ENCODE measurements around the gene GABRB1. TPM values are rescaled to one million over a fixed set of nuclear protein-coding genes. Genes with fewer than 3 reads are reported as not detected.

Gene GABRB1
- polyA plus RNA-seq, 2 donors: not detected

DNA sequence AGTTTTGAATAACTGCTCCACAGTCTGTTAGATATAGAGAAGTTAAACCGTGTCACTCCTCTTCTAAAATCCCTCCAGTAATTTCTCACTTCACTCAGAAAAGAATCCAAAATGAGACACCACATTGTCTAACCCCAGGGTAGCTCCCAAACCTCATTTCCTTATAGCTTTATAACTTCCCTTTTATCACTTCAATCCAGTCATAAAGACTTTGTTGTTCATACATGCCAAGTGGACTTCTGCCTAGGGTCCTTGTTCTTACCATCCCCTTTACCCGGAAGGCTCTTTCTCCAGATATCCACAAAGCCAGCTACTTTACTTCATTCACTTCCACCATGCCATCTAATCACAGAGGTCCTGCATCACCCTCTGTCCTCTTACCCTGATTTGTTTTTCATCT, 156.2 kb downstream of the GABRB1 start:
- no peak overlapping the region for H3K27ac ChIP-seq (ENCODE audit: low read depth in 2 of 2, low read length in 1 of 2)
- H3K27me3 ChIP-seq (ENCODE audit: control insufficient read depth in 1 of 2, insufficient read depth in 2 of 2, low read length in 2 of 2): no peaks in the 10 kb centered on the region
- no peak overlapping the region for H3K4me3 ChIP-seq (ENCODE audit: low read depth in 1 of 2, low read length in 2 of 2)
- no peaks in the 10 kb centered on the region for H3K4me1 ChIP-seq (ENCODE audit: control insufficient read depth in 2 of 2, insufficient read depth in 2 of 2, low read length in 1 of 2)
- H3K9me3 ChIP-seq (ENCODE audit: control insufficient read depth in 2 of 2, insufficient read depth in 1 of 2, low read depth in 1 of 2, low read length in 1 of 2): no peaks in the 10 kb centered on the region
- no peaks in the 10 kb centered on the region for H3K36me3 ChIP-seq (ENCODE audit: control insufficient read depth in 2 of 2, insufficient read depth in 2 of 2, low read length in 1 of 2)
- WGBS, 2 donors: 65 to 88% methylated on average over 2 of the region's 2 CpGs

DNA sequence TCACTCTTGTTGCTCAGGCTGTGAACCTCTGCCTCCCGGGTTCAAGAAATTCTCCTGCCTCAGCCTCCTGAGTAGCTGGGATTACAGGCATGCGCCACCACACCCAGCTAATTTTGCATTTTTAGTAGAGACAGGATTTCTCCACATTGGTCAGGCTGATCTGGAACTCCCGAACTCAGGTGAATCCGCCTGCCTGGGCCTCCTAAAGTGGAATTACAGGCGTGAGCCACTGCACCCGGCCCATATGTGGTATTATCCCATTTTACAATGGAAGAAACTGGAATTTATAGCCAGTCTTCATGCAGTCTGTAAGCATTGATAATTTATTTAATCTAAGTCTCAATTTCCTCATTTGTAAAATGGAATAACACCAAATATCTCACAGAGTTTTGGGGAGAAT, 161.8 kb downstream of the GABRB1 start:
- no peaks in the 10 kb centered on the region for H3K36me3 ChIP-seq (ENCODE audit: control insufficient read depth in 2 of 2, insufficient read depth in 2 of 2, low read length in 1 of 2)
- no peaks in the 10 kb centered on the region for H3K9me3 ChIP-seq (ENCODE audit: control insufficient read depth in 2 of 2, insufficient read depth in 1 of 2, low read depth in 1 of 2, low read length in 1 of 2)
- 70 to 76% methylated on average over 6 of the region's 6 CpGs for WGBS, 2 donors
- no peaks in the 10 kb centered on the region for H3K4me1 ChIP-seq (ENCODE audit: control insufficient read depth in 2 of 2, insufficient read depth in 2 of 2, low read length in 1 of 2)
- H3K4me3 ChIP-seq (ENCODE audit: low read depth in 1 of 2, low read length in 2 of 2): no peak overlapping the region
- no peak overlapping the region for H3K27ac ChIP-seq (ENCODE audit: low read depth in 2 of 2, low read length in 1 of 2)
- H3K27me3 ChIP-seq (ENCODE audit: control insufficient read depth in 1 of 2, insufficient read depth in 2 of 2, low read length in 2 of 2): no peaks in the 10 kb centered on the region

DNA sequence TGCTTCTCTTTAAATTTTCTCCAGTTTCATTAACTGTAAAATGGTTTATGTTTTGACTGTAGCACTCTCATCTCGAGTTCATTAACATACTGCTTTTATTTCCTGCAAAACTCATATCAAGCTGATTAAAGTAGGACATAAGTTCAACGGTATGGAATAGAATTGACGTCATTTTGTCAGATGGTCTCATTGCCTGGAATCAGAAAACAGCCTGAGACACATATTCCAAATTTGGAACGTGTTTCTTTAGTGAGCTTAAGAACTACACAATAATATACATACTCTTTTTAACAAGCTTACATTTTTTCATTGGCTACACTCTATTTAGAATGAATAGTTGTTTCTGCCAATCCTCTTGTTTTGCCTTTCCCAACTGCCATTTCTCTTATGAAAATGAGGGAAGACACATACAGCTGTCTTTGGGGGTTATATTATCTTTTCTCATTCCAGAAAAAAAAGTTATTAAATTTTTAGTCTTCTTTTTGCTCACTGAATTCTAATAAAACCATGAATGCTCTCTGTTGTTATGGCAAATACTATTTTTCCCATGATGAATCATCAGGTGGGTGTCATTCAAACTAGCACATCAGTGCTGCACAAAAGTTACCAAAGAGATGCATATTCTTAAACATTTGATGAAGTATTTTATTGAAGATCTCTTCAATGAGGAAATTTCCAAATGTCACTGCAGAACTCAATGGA, 162.8 kb downstream of the GABRB1 start:
- WGBS, 2 donors: 52 to 55% methylated on average over 4 of the region's 4 CpGs
- H3K27ac ChIP-seq (ENCODE audit: low read depth in 2 of 2, low read length in 1 of 2): no peak overlapping the region
- no peaks in the 10 kb centered on the region for H3K4me1 ChIP-seq (ENCODE audit: control insufficient read depth in 2 of 2, insufficient read depth in 2 of 2, low read length in 1 of 2)
- no peaks in the 10 kb centered on the region for H3K36me3 ChIP-seq (ENCODE audit: control insufficient read depth in 2 of 2, insufficient read depth in 2 of 2, low read length in 1 of 2)
- H3K27me3 ChIP-seq (ENCODE audit: control insufficient read depth in 1 of 2, insufficient read depth in 2 of 2, low read length in 2 of 2): no peaks in the 10 kb centered on the region
- H3K4me3 ChIP-seq (ENCODE audit: low read depth in 1 of 2, low read length in 2 of 2): no peak overlapping the region
- no peaks in the 10 kb centered on the region for H3K9me3 ChIP-seq (ENCODE audit: control insufficient read depth in 2 of 2, insufficient read depth in 1 of 2, low read depth in 1 of 2, low read length in 1 of 2)

DNA sequence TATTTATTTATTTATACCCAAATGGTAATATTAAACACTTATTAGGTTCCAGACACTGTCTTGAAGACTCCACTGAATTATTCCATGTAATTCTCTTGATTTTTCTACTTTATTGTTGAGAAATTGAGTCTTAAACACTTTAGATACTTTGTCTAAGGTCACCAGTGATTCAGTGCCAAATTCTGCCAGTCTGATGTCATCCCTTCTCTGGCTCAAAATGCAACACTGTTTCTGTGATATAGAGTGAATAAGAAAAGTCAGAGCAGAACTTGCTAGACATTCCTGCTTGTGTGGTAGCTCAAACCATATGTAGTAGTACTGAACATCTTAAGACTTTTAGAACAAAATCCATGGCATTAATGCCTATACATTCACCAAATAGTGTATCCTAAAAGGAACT, 164.3 kb downstream of the GABRB1 start:
- Histone ChIP-seq H3K4me1 (ENCODE audit: control insufficient read depth in 2 of 2, insufficient read depth in 2 of 2, low read length in 1 of 2) (no peaks in the 10 kb centered on the region), H3K4me3 (ENCODE audit: low read depth in 1 of 2, low read length in 2 of 2) (no peak overlapping the region), H3K27ac (ENCODE audit: low read depth in 2 of 2, low read length in 1 of 2) (no peak overlapping the region), H3K27me3 (ENCODE audit: control insufficient read depth in 1 of 2, insufficient read depth in 2 of 2, low read length in 2 of 2) (no peaks in the 10 kb centered on the region), H3K36me3 (ENCODE audit: control insufficient read depth in 2 of 2, insufficient read depth in 2 of 2, low read length in 1 of 2) (no peaks in the 10 kb centered on the region), H3K9me3 (ENCODE audit: control insufficient read depth in 2 of 2, insufficient read depth in 1 of 2, low read depth in 1 of 2, low read length in 1 of 2) (no peaks in the 10 kb centered on the region)

DNA sequence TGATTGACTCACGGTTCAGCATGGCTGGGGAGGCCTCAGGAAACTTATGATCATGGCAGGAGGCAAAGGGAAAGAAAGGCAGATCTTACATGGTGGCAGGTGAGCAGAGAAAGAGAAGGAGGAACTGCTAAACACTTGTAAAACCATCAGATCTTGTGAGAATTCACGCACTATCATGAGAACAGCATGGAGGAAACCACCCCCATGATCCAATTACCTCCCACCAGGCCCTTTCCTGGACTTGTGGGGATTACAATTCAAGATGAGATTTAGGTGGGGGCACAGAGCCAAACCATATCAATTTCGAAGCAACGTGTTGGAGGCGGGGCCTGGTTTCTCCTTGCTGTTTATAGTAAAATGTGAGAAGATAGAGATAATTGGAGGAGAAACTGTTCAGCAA, 167.4 kb downstream of the GABRB1 start:
- H3K27ac ChIP-seq (ENCODE audit: low read depth in 2 of 2, low read length in 1 of 2): no peak overlapping the region
- no peaks in the 10 kb centered on the region for H3K9me3 ChIP-seq (ENCODE audit: control insufficient read depth in 2 of 2, insufficient read depth in 1 of 2, low read depth in 1 of 2, low read length in 1 of 2)
- 58 to 59% methylated on average over 5 of the region's 5 CpGs for WGBS, 2 donors
- H3K36me3 ChIP-seq (ENCODE audit: control insufficient read depth in 2 of 2, insufficient read depth in 2 of 2, low read length in 1 of 2): no peaks in the 10 kb centered on the region
- no peak overlapping the region for H3K4me3 ChIP-seq (ENCODE audit: low read depth in 1 of 2, low read length in 2 of 2)
- no peaks in the 10 kb centered on the region for H3K27me3 ChIP-seq (ENCODE audit: control insufficient read depth in 1 of 2, insufficient read depth in 2 of 2, low read length in 2 of 2)
- H3K4me1 ChIP-seq (ENCODE audit: control insufficient read depth in 2 of 2, insufficient read depth in 2 of 2, low read length in 1 of 2): no peaks in the 10 kb centered on the region

DNA sequence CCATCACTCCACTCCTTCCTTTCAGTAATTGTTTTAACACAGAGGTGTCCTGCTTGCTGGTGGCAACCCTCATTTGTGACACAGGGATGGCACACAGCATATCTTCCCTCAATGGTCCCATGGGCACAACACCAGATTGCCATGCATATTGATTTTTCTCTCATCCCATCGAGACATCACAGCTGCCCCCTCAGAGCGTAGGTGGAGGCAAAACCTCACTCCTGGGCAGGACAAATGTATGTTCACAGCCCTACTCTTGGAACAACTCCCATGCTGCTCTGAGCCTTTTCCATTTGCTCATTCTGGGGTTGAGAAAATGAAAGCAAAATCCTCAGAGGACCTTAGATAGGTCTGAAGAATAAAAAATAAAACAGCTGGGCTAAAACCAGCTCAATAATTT, 172.2 kb downstream of the GABRB1 start:
- Histone ChIP-seq H3K9me3 (ENCODE audit: control insufficient read depth in 2 of 2, insufficient read depth in 1 of 2, low read depth in 1 of 2, low read length in 1 of 2) (no peaks in the 10 kb centered on the region), H3K36me3 (ENCODE audit: control insufficient read depth in 2 of 2, insufficient read depth in 2 of 2, low read length in 1 of 2) (no peaks in the 10 kb centered on the region), H3K4me3 (ENCODE audit: low read depth in 1 of 2, low read length in 2 of 2) (no peak overlapping the region), H3K27me3 (ENCODE audit: control insufficient read depth in 1 of 2, insufficient read depth in 2 of 2, low read length in 2 of 2) (no peaks in the 10 kb centered on the region), H3K27ac (ENCODE audit: low read depth in 2 of 2, low read length in 1 of 2) (no peak overlapping the region), H3K4me1 (ENCODE audit: control insufficient read depth in 2 of 2, insufficient read depth in 2 of 2, low read length in 1 of 2) (no peaks in the 10 kb centered on the region)
- WGBS, 2 donors: 77 to 83% methylated on average over 2 of the region's 2 CpGs

DNA sequence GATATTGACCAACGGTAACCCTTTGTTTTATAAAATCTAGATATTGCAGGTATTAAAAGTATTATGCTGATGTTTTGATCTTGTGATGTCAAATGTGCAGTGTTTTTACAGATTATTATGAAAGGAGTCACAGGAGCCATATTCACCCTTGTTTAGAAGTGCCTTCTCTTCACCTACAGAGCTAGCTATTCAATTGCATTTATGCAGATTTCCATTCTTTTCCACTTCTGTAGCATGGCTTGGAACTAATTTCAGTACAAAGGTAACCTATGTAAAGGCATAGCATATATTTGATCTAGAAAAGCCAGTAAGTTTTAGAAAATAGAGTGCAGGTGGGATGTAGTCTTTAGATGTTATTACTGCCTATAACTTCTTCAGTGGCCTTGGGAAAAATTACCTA, 176.2 kb downstream of the GABRB1 start:
- WGBS, 2 donors: 77 to 86% methylated on average over 1 of the region's 1 CpG
- Histone ChIP-seq H3K27me3 (ENCODE audit: control insufficient read depth in 1 of 2, insufficient read depth in 2 of 2, low read length in 2 of 2) (no peaks in the 10 kb centered on the region), H3K4me3 (ENCODE audit: low read depth in 1 of 2, low read length in 2 of 2) (no peak overlapping the region), H3K27ac (ENCODE audit: low read depth in 2 of 2, low read length in 1 of 2) (no peak overlapping the region), H3K9me3 (ENCODE audit: control insufficient read depth in 2 of 2, insufficient read depth in 1 of 2, low read depth in 1 of 2, low read length in 1 of 2) (no peaks in the 10 kb centered on the region), H3K36me3 (ENCODE audit: control insufficient read depth in 2 of 2, insufficient read depth in 2 of 2, low read length in 1 of 2) (no peaks in the 10 kb centered on the region), H3K4me1 (ENCODE audit: control insufficient read depth in 2 of 2, insufficient read depth in 2 of 2, low read length in 1 of 2) (no peaks in the 10 kb centered on the region)

DNA sequence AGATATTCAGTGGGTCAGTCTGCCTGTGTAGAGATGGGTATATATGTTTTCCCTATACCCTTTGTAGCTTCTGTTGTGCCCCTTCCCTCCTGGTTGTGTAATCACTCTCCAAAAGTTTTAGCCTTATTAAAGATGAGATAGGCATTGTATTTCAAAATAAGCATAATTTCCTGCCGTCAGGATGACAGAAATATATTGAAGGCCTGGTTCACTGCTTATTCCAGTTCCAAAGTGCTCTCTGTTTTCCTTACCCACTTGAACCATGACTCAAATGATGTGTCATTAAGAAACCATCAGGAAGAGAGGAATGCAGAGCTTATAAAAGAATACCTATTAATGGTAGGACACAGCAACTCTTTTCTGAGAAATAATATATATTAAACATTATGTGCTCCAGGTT, 178.5 kb downstream of the GABRB1 start:
- Histone ChIP-seq H3K4me1 (ENCODE audit: control insufficient read depth in 2 of 2, insufficient read depth in 2 of 2, low read length in 1 of 2) (no peaks in the 10 kb centered on the region), H3K36me3 (ENCODE audit: control insufficient read depth in 2 of 2, insufficient read depth in 2 of 2, low read length in 1 of 2) (no peaks in the 10 kb centered on the region), H3K27me3 (ENCODE audit: control insufficient read depth in 1 of 2, insufficient read depth in 2 of 2, low read length in 2 of 2) (no peaks in the 10 kb centered on the region), H3K4me3 (ENCODE audit: low read depth in 1 of 2, low read length in 2 of 2) (no peak overlapping the region), H3K27ac (ENCODE audit: low read depth in 2 of 2, low read length in 1 of 2) (no peak overlapping the region), H3K9me3 (ENCODE audit: control insufficient read depth in 2 of 2, insufficient read depth in 1 of 2, low read depth in 1 of 2, low read length in 1 of 2) (no peaks in the 10 kb centered on the region)
- 51 to 62% methylated on average over 1 of the region's 1 CpG for WGBS, 2 donors

DNA sequence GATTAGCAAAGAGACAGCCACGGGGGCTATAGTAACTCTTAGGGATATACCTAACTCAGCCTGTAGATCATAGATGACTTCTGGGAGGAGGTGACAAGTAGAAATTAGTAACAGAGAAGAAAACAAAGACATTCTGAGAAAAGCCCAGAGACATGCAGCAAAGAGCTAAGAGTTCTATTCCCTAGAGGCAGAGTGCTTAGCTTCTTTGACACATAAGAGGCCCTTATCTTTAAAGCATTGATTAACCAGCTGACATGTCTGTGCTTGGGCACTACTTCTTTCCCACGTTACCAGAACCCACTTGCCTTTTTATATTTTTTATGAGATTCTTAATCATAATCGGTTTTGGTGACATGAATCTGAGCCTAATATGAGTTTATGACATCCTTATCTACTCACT, 179.5 kb downstream of the GABRB1 start:
- no peaks in the 10 kb centered on the region for H3K4me1 ChIP-seq (ENCODE audit: control insufficient read depth in 2 of 2, insufficient read depth in 2 of 2, low read length in 1 of 2)
- H3K27me3 ChIP-seq (ENCODE audit: control insufficient read depth in 1 of 2, insufficient read depth in 2 of 2, low read length in 2 of 2): no peaks in the 10 kb centered on the region
- H3K27ac ChIP-seq (ENCODE audit: low read depth in 2 of 2, low read length in 1 of 2): no peak overlapping the region
- H3K4me3 ChIP-seq (ENCODE audit: low read depth in 1 of 2, low read length in 2 of 2): no peak overlapping the region
- H3K36me3 ChIP-seq (ENCODE audit: control insufficient read depth in 2 of 2, insufficient read depth in 2 of 2, low read length in 1 of 2): no peaks in the 10 kb centered on the region
- WGBS, 2 donors: 39 to 46% methylated on average over 3 of the region's 3 CpGs
- no peaks in the 10 kb centered on the region for H3K9me3 ChIP-seq (ENCODE audit: control insufficient read depth in 2 of 2, insufficient read depth in 1 of 2, low read depth in 1 of 2, low read length in 1 of 2)

DNA sequence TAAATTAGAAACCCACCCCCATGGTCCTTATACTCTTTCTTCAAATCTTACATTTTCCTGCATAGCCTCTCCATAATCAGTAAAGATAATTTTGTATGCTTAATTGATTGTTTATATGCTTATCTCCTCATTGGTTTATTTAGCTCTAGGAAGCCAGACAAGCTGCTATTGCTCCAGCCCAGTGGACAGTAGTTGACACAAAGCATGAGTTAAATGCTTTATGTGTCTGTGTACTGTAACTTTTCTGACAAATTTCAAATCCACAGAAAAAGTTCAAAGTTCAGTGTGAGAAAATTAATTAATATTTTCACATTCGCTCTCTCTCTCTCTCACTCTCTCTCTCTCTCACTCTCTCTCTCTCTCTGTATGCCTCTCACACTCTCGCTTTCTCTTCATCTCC, 181.7 kb downstream of the GABRB1 start:
- no peaks in the 10 kb centered on the region for H3K36me3 ChIP-seq (ENCODE audit: control insufficient read depth in 2 of 2, insufficient read depth in 2 of 2, low read length in 1 of 2)
- no peaks in the 10 kb centered on the region for H3K27me3 ChIP-seq (ENCODE audit: control insufficient read depth in 1 of 2, insufficient read depth in 2 of 2, low read length in 2 of 2)
- H3K4me3 ChIP-seq (ENCODE audit: low read depth in 1 of 2, low read length in 2 of 2): no peak overlapping the region
- no peaks in the 10 kb centered on the region for H3K4me1 ChIP-seq (ENCODE audit: control insufficient read depth in 2 of 2, insufficient read depth in 2 of 2, low read length in 1 of 2)
- H3K9me3 ChIP-seq (ENCODE audit: control insufficient read depth in 2 of 2, insufficient read depth in 1 of 2, low read depth in 1 of 2, low read length in 1 of 2): no peaks in the 10 kb centered on the region
- no peak overlapping the region for H3K27ac ChIP-seq (ENCODE audit: low read depth in 2 of 2, low read length in 1 of 2)
- WGBS, 2 donors: 70 to 84% methylated on average over 2 of the region's 2 CpGs

All from esophagus (tissue), 2 donors.